ENCODE data around the gene DIP2C.

Gene DIP2C

GRCh38 chr10:712575-712974 is 23.1 kb upstream of the DIP2C start:
- TF ChIP-seq, protein P1, sequence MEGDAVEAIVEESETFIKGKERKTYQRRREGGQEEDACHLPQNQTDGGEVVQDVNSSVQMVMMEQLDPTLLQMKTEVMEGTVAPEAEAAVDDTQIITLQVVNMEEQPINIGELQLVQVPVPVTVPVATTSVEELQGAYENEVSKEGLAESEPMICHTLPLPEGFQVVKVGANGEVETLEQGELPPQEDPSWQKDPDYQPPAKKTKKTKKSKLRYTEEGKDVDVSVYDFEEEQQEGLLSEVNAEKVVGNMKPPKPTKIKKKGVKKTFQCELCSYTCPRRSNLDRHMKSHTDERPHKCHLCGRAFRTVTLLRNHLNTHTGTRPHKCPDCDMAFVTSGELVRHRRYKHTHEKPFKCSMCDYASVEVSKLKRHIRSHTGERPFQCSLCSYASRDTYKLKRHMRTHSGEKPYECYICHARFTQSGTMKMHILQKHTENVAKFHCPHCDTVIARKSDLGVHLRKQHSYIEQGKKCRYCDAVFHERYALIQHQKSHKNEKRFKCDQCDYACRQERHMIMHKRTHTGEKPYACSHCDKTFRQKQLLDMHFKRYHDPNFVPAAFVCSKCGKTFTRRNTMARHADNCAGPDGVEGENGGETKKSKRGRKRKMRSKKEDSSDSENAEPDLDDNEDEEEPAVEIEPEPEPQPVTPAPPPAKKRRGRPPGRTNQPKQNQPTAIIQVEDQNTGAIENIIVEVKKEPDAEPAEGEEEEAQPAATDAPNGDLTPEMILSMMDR (IDR thresholded peaks at IDR 0.05) = no peak

DNA sequence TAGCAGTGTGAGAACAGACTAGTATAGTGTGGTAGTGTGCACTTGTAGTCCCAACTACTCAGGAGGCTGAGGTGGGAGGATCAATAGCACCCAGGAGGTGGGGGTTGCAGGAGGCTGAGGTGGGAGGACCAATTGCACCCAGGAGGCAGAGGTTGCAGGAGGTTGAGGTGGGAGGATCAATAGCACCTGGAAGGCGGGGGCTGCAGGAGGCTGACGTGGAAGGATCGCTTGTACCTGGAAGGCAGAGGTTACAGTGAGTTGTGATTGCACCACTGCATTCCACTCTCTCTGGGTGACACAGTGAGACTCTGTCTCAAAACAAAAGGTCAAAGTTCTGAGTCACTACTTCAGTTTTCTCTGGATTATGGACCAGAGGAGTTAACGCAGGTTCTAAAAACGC is 22.6 kb upstream of the DIP2C start:
- TF ChIP-seq, protein P1 (IDR thresholded peaks at IDR 0.05) = no peak

GRCh38 chr10:707861-708260 is 18.4 kb upstream of the DIP2C start:
- TF ChIP-seq, protein P1 (IDR thresholded peaks at IDR 0.05) = no peak

- TF ChIP-seq, protein P1 (IDR thresholded peaks at IDR 0.05) = no peak
Observed at GRCh38 chr10:707456-707855, 18.0 kb upstream of the DIP2C start.

- TF ChIP-seq, protein P1 (IDR thresholded peaks at IDR 0.05) = no peak
Observed at GRCh38 chr10:703118-703517, 13.7 kb upstream of the DIP2C start.

DNA sequence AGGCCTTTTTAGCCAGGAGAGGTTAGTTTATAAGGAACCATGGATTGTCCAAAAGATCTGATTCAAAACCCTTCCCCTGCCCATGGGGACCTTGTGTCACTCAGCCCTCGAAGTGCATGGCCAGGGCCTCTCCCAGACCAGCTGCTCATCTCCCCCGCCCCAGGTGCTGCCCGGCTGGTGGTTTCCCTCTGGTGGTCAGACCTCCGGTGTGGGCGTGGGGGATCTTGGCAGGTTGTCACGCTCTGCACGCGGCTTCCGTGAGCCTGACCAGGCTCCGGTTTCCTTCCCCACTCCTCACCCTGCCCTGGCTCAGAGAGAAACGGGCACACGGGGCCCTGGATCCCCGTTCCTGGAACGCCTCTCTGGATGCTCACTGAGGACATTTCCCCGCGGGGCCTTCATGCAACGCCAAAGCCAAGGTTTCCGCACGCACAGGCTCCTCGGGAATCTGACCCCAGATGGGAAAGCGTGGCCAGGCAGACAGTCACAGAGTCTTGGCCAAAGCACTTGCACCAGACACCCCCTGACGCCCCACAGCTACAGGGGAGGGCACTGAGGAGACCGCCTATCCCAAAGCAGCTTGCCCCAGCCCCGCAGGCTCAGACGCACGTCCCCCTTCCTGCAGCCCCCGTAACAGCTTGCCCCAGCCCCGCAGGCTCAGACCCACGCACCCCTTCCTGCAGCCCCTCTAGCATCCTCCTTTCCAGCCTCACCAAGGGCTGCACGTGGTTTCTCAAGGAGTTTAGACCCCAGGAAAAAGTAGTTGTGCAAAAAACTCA is 7.8 kb upstream of the DIP2C start:
- TF ChIP-seq, protein P1 (IDR thresholded peaks at IDR 0.05) = no peak

DNA sequence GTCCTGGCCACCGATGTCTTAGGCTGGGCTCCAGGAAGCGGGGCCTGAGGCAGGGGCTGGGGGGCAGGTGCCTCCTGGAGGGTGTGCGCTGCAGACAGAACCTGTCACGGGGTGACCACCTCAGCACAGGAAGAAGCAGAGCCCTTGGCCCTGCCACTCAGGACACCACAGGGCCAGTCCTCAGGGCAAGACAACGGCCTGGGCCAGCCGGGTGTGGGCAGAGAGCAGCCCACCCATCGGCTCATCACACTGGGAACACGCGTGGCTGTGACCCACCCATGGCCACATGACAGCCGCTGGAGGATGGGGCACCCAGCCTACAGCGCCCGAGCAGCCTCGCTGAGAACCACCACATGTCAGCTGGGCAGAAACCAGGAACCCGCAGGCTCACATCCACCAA is 5.9 kb upstream of the DIP2C start:
- TF ChIP-seq, protein P1 (IDR thresholded peaks at IDR 0.05) = no peak

- TF ChIP-seq, protein P1 (IDR thresholded peaks at IDR 0.05) = no peak
Observed at GRCh38 chr10:693506-693905, 4.0 kb upstream of the DIP2C start.

Measured in LNCAP (cell line).